HG03571 (cell line): ENCODE measurements around the gene CKAP4.

Source experiments
- ATAC-seq: cut with Tn5 transposase; IDR thresholded peaks from one replicate; pipeline ENCODE4 v1.9.1; 2021; ENCODE audit not compliant: unreplicated experiment

CKAP4 gene

GRCh38 chr12:106243620-106244019 is 4.2 kb downstream of the CKAP4 start:
- no peak for ATAC-seq

- ATAC-seq, result no peak
Measured at GRCh38 chr12:106240821-106241220, 7.0 kb downstream of the CKAP4 start.

- ATAC-seq, result no peak
Measured at GRCh38 chr12:106239951-106240335, 7.9 kb downstream of the CKAP4 start.

GRCh38 chr12:106239241-106239950 is 8.4 kb downstream of the CKAP4 start:
- no peak for ATAC-seq

GRCh38 chr12:106238146-106238545 is 9.7 kb downstream of the CKAP4 start:
- ATAC-seq, result no peak

GRCh38 chr12:106235770-106236169 is 12.1 kb downstream of the CKAP4 start:
- ATAC-seq, result no peak

GRCh38 chr12:106234449-106234848 is 13.4 kb downstream of the CKAP4 start:
- ATAC-seq, result no peak

GRCh38 chr12:106233011-106233410 is 14.8 kb downstream of the CKAP4 start:
- ATAC-seq, result no peak

- no peak for ATAC-seq
Measured at GRCh38 chr12:106229036-106229591, 18.7 kb downstream of the CKAP4 start.

GRCh38 chr12:106228320-106228710 is 19.5 kb downstream of the CKAP4 start:
- ATAC-seq, result no peak

GRCh38 chr12:106227641-106228319 is 20.0 kb downstream of the CKAP4 start:
- ATAC-seq, result no peak

GRCh38 chr12:106226884-106227640 is 20.8 kb downstream of the CKAP4 start:
- no peak for ATAC-seq

GRCh38 chr12:106224355-106224706 is 23.5 kb downstream of the CKAP4 start:
- no peak for ATAC-seq

- ATAC-seq, result no peak
Measured at GRCh38 chr12:106223485-106224354, 24.1 kb downstream of the CKAP4 start.

- ATAC-seq, result no peak
Measured at GRCh38 chr12:106220536-106220935, 27.3 kb downstream of the CKAP4 start.

GRCh38 chr12:106219043-106219442 is 28.8 kb downstream of the CKAP4 start:
- no peak for ATAC-seq

GRCh38 chr12:106217706-106218105 is 30.1 kb downstream of the CKAP4 start:
- no peak for ATAC-seq

GRCh38 chr12:106214571-106214970 is 33.2 kb downstream of the CKAP4 start:
- no peak for ATAC-seq

GRCh38 chr12:106213662-106214061 is 34.2 kb downstream of the CKAP4 start:
- no peak for ATAC-seq

GRCh38 chr12:106211973-106212372 is 35.8 kb downstream of the CKAP4 start:
- no peak for ATAC-seq
